Kidney (tissue), 14 donors: ENCODE measurements around the gene CAMKMT. TPM values are rescaled to one million over a fixed set of nuclear protein-coding genes. Genes with fewer than 3 reads are reported as not detected.

ENCODE experiments used
- DNase-seq, 5 donors: peaks; one replicate each; pipeline ENCODE4 v3.0.0-alpha.2; 2013 to 2020
- FAIRE-seq: peaks from 2 replicates; lab custom pipeline; 2012; peaks lifted over from hg19 to GRCh38; lab: Jason Lieb, UNC
- H3K27ac ChIP-seq, 2 donors: one replicate each; pipeline ENCODE4 v1.7.0; 2013; ENCODE audit warnings: low read depth in 2 of 2, low read length in 2 of 2, inconsistent platforms in 1 of 2
- H3K27me3 ChIP-seq: one replicate; pipeline ENCODE4 v1.7.1; 2013; ENCODE audit warnings: low read length, inconsistent platforms; ENCODE audit not compliant: control insufficient read depth, insufficient read depth
- H3K36me3 ChIP-seq, 3 donors: one replicate each; pipeline versions ENCODE4 v1.7.0 to v1.7.1; 2013; ENCODE audit warnings: low read length in 3 of 3, control low read depth in 1 of 3, inconsistent platforms in 1 of 3; ENCODE audit not compliant: insufficient read depth in 3 of 3, control insufficient read depth in 2 of 3
- H3K4me1 ChIP-seq, 3 donors: one replicate each; pipeline versions ENCODE4 v1.7.0 to v1.7.1; 2013; ENCODE audit warnings: low read length in 3 of 3, inconsistent platforms in 1 of 3, low read depth in 1 of 3; ENCODE audit not compliant: control insufficient read depth in 2 of 3, insufficient read depth in 2 of 3
- H3K4me3 ChIP-seq, 3 donors: one replicate each; pipeline versions ENCODE4 v1.7.0 to v1.8.1; 2013; ENCODE audit warnings: low read length in 3 of 3, control low read depth in 1 of 3, inconsistent platforms in 1 of 3
- H3K9ac ChIP-seq, 3 donors: one replicate each; pipeline versions ENCODE4 v1.7.0 to v1.7.1; 2013; ENCODE audit warnings: low read length in 3 of 3, control low read depth in 1 of 3, inconsistent platforms in 1 of 3
- H3K9me3 ChIP-seq, 3 donors: one replicate each; pipeline versions ENCODE4 v1.7.0 to v1.7.1; 2013; ENCODE audit warnings: low read length in 3 of 3, control low read depth in 1 of 3, inconsistent platforms in 1 of 3; ENCODE audit not compliant: control insufficient read depth in 2 of 3, insufficient read depth in 1 of 3
- CTCF ChIP-seq: IDR thresholded peaks from 3 replicates; pipeline ENCODE4 v1.5.1; 2012; ENCODE audit warnings: mild to moderate bottlenecking, moderate library complexity, borderline replicate concordance; ENCODE audit not compliant: insufficient read depth; ENCODE audit errors: extremely low read depth
- intact Hi-C: fragments of 100-400 bp; cut with DNase I; formaldehyde crosslinking; loops from one replicate; pipeline ENCODE4 v1.11.1; 2022
- polyA plus RNA-seq: library from polyadenylated mRNA; stranded (reverse); fragments of 350-450 nt; fragmentation: Illumina TruSeq; extraction: RNeasy Lipid Tissue Mini Kit (QIAGEN cat#74804); gene quantifications from one replicate; pipeline ENCODE4 v1.2.3, GENCODE V29; 2014; ENCODE audit warnings: low read depth, low replicate concordance; ENCODE audit not compliant: insufficient read depth
- total RNA-seq: library from RNA; stranded (reverse); fragmentation: NEBNext Ultra II Directional; extraction: Animal tissue kit (Norgen Biotek cat#: 25700); gene quantifications from one replicate; pipeline ENCODE4 v1.2.1, GENCODE V29; 2021
- donor health status: control.
- donor health status: control.
- donor health status: control.
- donor health status: control.
- donor health status: control.
- donor health status: DM: yes; HTN: yes; CAD: no.
- donor health status: Normal renal cell carcinoma (clear cell type).

CAMKMT gene
- total and polyA plus RNA-seq, 2 donors from 2014 or later: 9.9 to 14.5 TPM

DNA sequence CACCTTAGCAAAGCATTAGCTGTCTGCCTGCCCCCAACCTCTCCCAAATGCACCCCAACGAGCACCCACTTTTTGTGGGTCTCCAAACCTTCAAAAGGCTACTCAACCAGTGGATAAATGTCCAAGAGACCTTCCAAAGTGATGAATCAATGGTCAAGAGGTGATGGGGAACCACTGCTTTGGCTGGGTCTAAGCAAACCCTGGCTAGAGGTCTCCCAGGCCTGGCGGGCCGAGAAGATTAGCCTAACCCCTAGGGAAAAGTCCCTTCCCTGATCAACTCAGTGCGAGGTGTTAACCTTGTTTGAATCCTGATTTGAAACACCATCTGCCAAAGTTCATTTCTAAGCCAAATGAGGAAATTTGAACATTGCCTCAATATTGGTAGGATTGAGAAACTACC lies 435.0 kb downstream of the CAMKMT start:
- H3K36me3 ChIP-seq: no peaks in the 10 kb centered on the region
- no peak overlapping the region for H3K4me3 ChIP-seq
- intact Hi-C loops: no loop called here
- DNase-seq (no peak), FAIRE-seq (no peak)
- H3K27me3 ChIP-seq: peaks cover 35% of the 10 kb centered on the region
- no peak overlapping the region for H3K9ac ChIP-seq
- H3K4me1 ChIP-seq: no peaks in the 10 kb centered on the region
- no peak overlapping the region for H3K27ac ChIP-seq
- no peak for TF ChIP-seq CTCF
- H3K9me3 ChIP-seq: no peaks in the 10 kb centered on the region

DNA sequence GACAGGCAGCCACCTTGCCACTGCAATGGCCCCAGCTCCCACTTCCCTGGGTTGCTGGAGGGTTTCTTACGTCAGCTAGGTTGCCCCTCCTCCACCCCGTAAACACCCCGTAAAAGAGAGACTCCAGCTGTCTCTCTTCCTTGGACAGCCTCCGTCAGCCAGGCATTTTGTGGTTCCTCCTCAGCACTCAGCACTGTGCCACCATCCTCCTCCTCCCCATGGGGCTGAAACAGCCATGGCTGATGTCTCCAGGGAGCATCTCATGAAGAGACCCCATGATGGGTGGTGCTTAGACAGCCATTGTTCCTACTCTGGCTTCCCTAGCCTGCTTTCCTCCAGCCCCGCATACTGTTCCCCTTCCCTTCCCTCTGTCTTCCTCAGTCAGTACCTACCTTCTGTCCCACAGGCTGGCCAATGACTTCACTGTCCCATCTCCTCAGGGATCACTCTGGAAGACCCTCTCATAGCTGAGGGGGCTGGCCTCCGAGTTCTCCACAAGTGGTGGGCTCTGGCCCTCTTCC lies 436.5 kb downstream of the CAMKMT start:
- intact Hi-C loops: no loop called here
- Histone ChIP-seq H3K9me3 (no peaks in the 10 kb centered on the region), H3K9ac (no peak overlapping the region), H3K4me3 (no peak overlapping the region), H3K27me3 (peaks cover 44% of the 10 kb centered on the region), H3K4me1 (peaks cover 0 to 6% (median 3%) of the 10 kb centered on the region in 3 donors), H3K27ac (no peak overlapping the region), H3K36me3 (no peaks in the 10 kb centered on the region)
- no peak for FAIRE-seq
- no peak for TF ChIP-seq CTCF
- no peak for DNase-seq

DNA sequence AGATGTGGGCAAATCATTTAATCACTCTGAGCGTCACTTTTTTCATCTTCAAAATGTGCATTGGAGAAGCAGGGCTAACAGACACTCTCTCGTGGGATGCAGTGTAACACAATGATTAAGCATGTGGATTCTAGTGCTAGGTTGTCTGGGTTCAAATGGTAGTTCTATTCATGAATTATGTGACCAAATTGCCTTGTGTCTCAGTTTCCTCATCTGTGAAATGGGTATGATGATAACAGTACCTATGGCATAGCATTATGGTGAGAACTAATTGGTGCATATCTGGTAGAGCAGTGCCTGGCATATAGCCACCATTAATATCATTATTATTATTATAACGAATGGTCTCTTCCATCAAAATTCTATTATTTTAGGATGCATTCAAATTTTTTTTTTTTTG lies 437.4 kb downstream of the CAMKMT start:
- no peak for FAIRE-seq
- TF ChIP-seq CTCF: no peak
- intact Hi-C loops: no loop called here
- no peak for DNase-seq
- peaks cover 48% of the 10 kb centered on the region for H3K27me3 ChIP-seq
- H3K36me3 ChIP-seq: no peaks in the 10 kb centered on the region
- no peak overlapping the region for H3K27ac ChIP-seq
- no peak overlapping the region for H3K9ac ChIP-seq
- H3K4me1 ChIP-seq: peaks cover 0 to 6% (median 3%) of the 10 kb centered on the region in 3 donors
- no peaks in the 10 kb centered on the region for H3K9me3 ChIP-seq
- no peak overlapping the region for H3K4me3 ChIP-seq

- FAIRE-seq (no peak), DNase-seq (no peak)
- peaks cover 54% of the 10 kb centered on the region for H3K27me3 ChIP-seq
- no peak overlapping the region for H3K9ac ChIP-seq
- no peak overlapping the region for H3K4me3 ChIP-seq
- H3K9me3 ChIP-seq: no peaks in the 10 kb centered on the region
- TF ChIP-seq CTCF: no peak
- H3K36me3 ChIP-seq: no peaks in the 10 kb centered on the region
- no peak overlapping the region for H3K27ac ChIP-seq
- intact Hi-C loops: no loop called here
- peaks cover 0 to 10% (median 3%) of the 10 kb centered on the region in 3 donors for H3K4me1 ChIP-seq
These were observed 438.0 kb downstream of the CAMKMT start for GRCh38 chr2:44799754-44800153.
